Tibial artery (tissue), 4 donors: Measurements from ENCODE around the gene SRGAP1.
A peak's percentile ranks its signal among the peaks of the same experiment; 100 is the strongest.
"Not testable (repeated sequence)": the region's sequence is repeated elsewhere in the genome, so short reads cannot be mapped to it uniquely, and the experiment has no call there.

Experiments
- DNase-seq, 2 donors: peaks; one replicate each; pipeline ENCODE4 v3.0.0-alpha.2; 2019
- H3K27ac ChIP-seq, 2 donors: fragments of 200-600 bp; sonication (generic) in 1 of 2; 1 replicate in 1 of 2; 2 replicates in 1 of 2; pipeline ENCODE4 v1.5.1; 2018 to 2019; ENCODE audit warnings: mild to moderate bottlenecking in 1 of 2
- H3K27me3 ChIP-seq, 2 donors: fragments of 200-600 bp; sonication (generic) in 1 of 2; one replicate each; pipeline versions ENCODE4 v1.5.1 to v1.6.0; 2016 to 2019
- H3K36me3 ChIP-seq, 3 donors: fragments of 200-600 bp; sonication (generic) in 2 of 3; one replicate each; pipeline ENCODE4 v1.5.1; 2016 to 2019; ENCODE audit warnings: mild to moderate bottlenecking in 2 of 3
- H3K4me1 ChIP-seq, 4 donors: fragments of 200-600 bp; sonication (generic) in 2 of 4; 1 replicate in 3 of 4; 2 replicates in 1 of 4; pipeline ENCODE4 v1.5.1; 2016 to 2019
- H3K4me3 ChIP-seq, 2 donors: fragments of 200-600 bp; sonication (generic) in 1 of 2; 1 replicate in 1 of 2; 2 replicates in 1 of 2; pipeline ENCODE4 v1.5.1; 2018 to 2019; ENCODE audit warnings: mild to moderate bottlenecking in 2 of 2
- H3K9me3 ChIP-seq, 3 donors: fragments of 200-600 bp; sonication (generic) in 1 of 3; one replicate each; pipeline ENCODE4 v1.5.1; 2016 to 2019
- CTCF ChIP-seq, 2 experiments: fragments of 200-600 bp in 1 of 2; fragments of 450-650 bp in 1 of 2; IDR thresholded peaks; one replicate each; pipeline ENCODE4 v1.5.1; 2017 to 2019; ENCODE audit warnings: antibody characterized with exemption in 2 of 2, mild to moderate bottlenecking in 1 of 2, moderate library complexity in 1 of 2
- intact Hi-C: fragments of 100-400 bp; cut with DNase I; formaldehyde crosslinking; loops from one replicate; pipeline ENCODE4 v1.15.0; 2023; ENCODE audit warnings: low total_unique reads

SRGAP1 gene

GRCh38 chr12:63853978-63854377, 9.5 kb downstream of the SRGAP1 start:
- H3K9me3 ChIP-seq = no peaks in the 10 kb centered on the region
- H3K4me1 ChIP-seq = peaks cover 0 to 9% (median 0%) of the 10 kb centered on the region in 4 donors
- no peaks in the 10 kb centered on the region for H3K27me3 ChIP-seq
- no peak overlapping the region for H3K4me3 ChIP-seq
- no peak for TF ChIP-seq CTCF (IDR thresholded peaks at IDR 0.05)
- no peaks in the 10 kb centered on the region for H3K36me3 ChIP-seq
- DNase-seq = no peak
- intact Hi-C loops = no loop called here
- H3K27ac ChIP-seq = no peak overlapping the region

DNA sequence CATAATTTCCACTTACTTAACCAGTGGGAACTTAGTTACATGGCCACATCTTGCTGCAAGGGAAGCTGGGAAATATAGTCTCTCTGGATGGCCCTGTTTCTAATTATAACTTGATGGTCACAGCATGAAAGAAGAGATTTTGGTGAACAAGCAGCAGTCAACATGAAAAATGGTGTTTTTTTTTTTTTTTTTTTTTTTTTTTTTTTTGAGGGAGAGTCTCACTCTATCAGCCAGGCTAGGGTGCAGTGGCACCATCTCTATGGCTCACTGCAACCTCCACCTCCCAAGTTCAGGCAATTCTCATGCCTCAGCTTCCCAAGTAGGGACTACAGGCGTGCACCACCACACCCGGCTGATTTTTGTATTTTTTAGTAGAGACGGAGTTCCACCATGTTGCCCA, 10.8 kb downstream of the SRGAP1 start:
- intact Hi-C loops = no loop called here
- DNase-seq = no peak
- no peaks in the 10 kb centered on the region for H3K36me3 ChIP-seq
- no peaks in the 10 kb centered on the region for H3K9me3 ChIP-seq
- no peaks in the 10 kb centered on the region for H3K27me3 ChIP-seq
- H3K27ac ChIP-seq = no peak overlapping the region
- no peak overlapping the region for H3K4me3 ChIP-seq
- H3K4me1 ChIP-seq = peaks cover 0 to 9% (median 0%) of the 10 kb centered on the region in 4 donors
- TF ChIP-seq CTCF (IDR thresholded peaks at IDR 0.05) = no peak

DNA sequence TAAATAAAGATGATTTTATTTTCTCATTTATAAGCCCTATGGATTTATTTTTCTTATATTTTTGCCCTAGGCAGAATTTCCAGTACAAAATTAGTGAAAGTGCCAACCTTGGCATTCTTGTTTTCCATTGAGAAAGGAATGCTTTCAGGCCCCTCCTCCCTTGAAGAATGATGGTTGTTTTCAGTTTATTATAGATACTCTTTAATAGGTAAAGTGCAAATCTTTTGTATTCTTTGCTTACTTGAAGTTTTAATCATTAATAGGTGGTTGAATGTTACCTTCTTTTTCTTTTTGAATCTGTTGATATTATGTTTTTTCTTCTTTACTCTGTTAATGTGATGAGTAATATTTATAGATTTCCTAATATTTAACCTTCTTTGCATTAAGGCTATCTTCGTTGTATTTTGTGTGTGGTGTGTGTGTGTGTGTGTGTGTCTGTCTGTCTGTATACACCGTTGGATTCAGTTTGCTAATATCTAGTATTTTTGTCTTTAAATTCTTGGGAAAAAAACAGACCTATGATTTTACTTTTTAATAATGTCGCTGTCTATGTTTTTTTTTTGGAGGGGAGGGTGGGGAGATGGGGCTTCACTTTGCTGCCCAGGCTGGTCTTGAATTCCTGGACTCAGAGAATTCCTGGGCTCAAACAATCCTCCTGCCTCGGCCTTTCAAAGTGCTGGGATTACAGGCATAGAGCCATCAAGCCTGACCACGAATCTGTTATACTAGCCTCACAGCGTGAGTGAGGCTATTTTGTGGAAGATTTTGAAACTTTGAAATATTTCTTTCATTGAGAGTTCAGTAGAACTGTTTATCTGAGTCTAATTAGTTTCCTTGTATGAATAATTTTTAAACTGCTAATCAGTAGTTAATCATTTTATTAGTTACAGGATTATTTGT, 13.5 kb downstream of the SRGAP1 start:
- Histone ChIP-seq H3K4me1 (peaks cover 0 to 28% (median 12%) of the 10 kb centered on the region in 4 donors), H3K27me3 (no peaks in the 10 kb centered on the region), H3K27ac (no peak overlapping the region), H3K36me3 (no peaks in the 10 kb centered on the region), H3K4me3 (no peak overlapping the region), H3K9me3 (no peaks in the 10 kb centered on the region)
- intact Hi-C loops = no loop called here
- no peak for DNase-seq
- no peak for TF ChIP-seq CTCF (IDR thresholded peaks at IDR 0.05)

DNA sequence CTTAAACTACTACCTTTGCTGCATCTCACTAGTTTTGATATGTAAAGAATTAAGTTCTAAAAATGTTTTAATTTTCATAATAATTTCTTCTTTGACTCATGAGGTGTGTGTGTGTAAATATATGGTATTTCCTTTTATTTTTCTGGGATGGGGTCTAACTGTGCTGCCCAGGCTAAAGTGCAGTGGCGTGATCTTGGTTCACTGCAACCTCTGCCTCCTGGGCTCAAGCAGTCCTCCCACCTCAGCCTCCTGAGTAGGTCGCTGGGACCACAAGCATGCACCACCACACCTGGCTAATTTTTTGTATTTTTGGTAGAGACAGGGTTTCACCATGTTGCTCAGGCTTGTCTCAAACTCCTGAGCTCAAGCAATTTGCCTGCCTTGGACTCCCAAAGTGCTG, 15.4 kb downstream of the SRGAP1 start:
- H3K4me3 ChIP-seq, H3K9me3 ChIP-seq, H3K27ac ChIP-seq, DNase-seq, H3K36me3 ChIP-seq, H3K27me3 ChIP-seq, intact Hi-C loops: not testable (repeated sequence)
- H3K4me1 ChIP-seq = peaks cover 0 to 33% (median 14%) of the 10 kb centered on the region in 4 donors

GRCh38 chr12:63862187-63862968, 17.9 kb downstream of the SRGAP1 start:
- H3K4me1 ChIP-seq = peaks cover 0 to 29% (median 14%) of the 10 kb centered on the region in 4 donors
- H3K27ac ChIP-seq = peak overlapping the region in 1 of 2 donors; percentile 19
- DNase-seq = no peak
- H3K4me3 ChIP-seq = no peak overlapping the region
- H3K36me3 ChIP-seq = no peaks in the 10 kb centered on the region
- no peak for TF ChIP-seq CTCF (IDR thresholded peaks at IDR 0.05)
- H3K9me3 ChIP-seq = no peaks in the 10 kb centered on the region
- H3K27me3 ChIP-seq = no peaks in the 10 kb centered on the region
- intact Hi-C loops = no loop called here

GRCh38 chr12:63862969-63863230, 18.4 kb downstream of the SRGAP1 start:
- intact Hi-C loops = no loop called here
- Histone ChIP-seq H3K36me3 (no peaks in the 10 kb centered on the region), H3K4me1 (peaks cover 0 to 24% (median 14%) of the 10 kb centered on the region in 4 donors), H3K9me3 (no peaks in the 10 kb centered on the region), H3K27ac (no peak overlapping the region), H3K4me3 (no peak overlapping the region), H3K27me3 (no peaks in the 10 kb centered on the region)
- no peak for TF ChIP-seq CTCF (IDR thresholded peaks at IDR 0.05)
- no peak for DNase-seq
